Brain microvascular endothelial cell (primary cell): Measurements from ENCODE around the gene PAX4.
A peak's percentile ranks its signal among the peaks of the same experiment; 100 is the strongest.

Source experiments
- DNase-seq: peaks from one replicate; pipeline ENCODE4 v3.0.0-alpha.2; 2020
- H3K27ac ChIP-seq: fragments of 250-450 bp; sonication (Bioruptor Pico); 2 replicates; pipeline ENCODE4 v1.5.1; 2020; ENCODE audit warnings: mild to moderate bottlenecking, moderate library complexity
- H3K27me3 ChIP-seq: fragments of 250-450 bp; sonication (Bioruptor Pico); replicated peaks from 2 replicates; pipeline ENCODE4 v1.5.1; 2020; ENCODE audit warnings: mild to moderate bottlenecking
- H3K36me3 ChIP-seq: fragments of 250-450 bp; sonication (Bioruptor Pico); replicated peaks from 2 replicates; pipeline ENCODE4 v1.5.1; 2020; ENCODE audit warnings: mild to moderate bottlenecking
- H3K4me3 ChIP-seq: 2 replicates; pipeline ENCODE4 v1.5.1; 2011; ENCODE audit warnings: low read depth, mild to moderate bottlenecking, control low read depth, low read length, moderate library complexity
- in situ Hi-C: cut with HindIII; loops from 2 replicates; pipeline ENCODE4 v1.10.0; 2017; ENCODE audit warnings: low sequenced_read_pairs, low pct_ligation_motif_present
- TF ChIP-seq, protein P1 (sequence below): IDR thresholded peaks from 2 replicates; pipeline ENCODE4 v1.5.1; 2011; ENCODE audit warnings: low read depth, mild to moderate bottlenecking, moderate library complexity, low read length, control low read depth, inconsistent platforms; ENCODE audit errors: missing control alignments

PAX4 gene

DNA sequence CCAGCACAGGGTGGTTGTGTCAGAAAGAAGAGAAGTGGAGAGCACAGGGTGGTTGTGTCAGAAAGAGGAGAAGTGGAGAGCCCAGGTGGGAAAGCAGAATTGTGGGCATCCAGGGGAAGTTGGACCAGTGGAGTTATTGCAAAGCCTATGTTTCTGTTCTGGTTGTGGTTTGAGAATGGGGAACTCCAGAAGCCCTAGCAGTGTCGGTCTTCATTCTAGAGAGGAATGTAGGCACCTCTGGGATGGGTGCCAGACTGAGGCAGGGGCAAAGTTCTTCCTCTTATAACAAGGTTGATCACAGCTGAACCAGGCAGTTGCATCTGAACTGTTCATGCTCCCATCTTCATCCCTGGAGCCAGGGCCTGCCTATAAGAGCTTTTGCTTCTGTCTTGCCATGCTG lies 23.5 kb downstream of the PAX4 start:
- Histone ChIP-seq H3K4me3 (no peak overlapping the region), H3K27me3 (no peaks in the 10 kb centered on the region), H3K27ac (no peak overlapping the region), H3K36me3 (peaks cover 12% of the 10 kb centered on the region)
- TF ChIP-seq, protein P1, sequence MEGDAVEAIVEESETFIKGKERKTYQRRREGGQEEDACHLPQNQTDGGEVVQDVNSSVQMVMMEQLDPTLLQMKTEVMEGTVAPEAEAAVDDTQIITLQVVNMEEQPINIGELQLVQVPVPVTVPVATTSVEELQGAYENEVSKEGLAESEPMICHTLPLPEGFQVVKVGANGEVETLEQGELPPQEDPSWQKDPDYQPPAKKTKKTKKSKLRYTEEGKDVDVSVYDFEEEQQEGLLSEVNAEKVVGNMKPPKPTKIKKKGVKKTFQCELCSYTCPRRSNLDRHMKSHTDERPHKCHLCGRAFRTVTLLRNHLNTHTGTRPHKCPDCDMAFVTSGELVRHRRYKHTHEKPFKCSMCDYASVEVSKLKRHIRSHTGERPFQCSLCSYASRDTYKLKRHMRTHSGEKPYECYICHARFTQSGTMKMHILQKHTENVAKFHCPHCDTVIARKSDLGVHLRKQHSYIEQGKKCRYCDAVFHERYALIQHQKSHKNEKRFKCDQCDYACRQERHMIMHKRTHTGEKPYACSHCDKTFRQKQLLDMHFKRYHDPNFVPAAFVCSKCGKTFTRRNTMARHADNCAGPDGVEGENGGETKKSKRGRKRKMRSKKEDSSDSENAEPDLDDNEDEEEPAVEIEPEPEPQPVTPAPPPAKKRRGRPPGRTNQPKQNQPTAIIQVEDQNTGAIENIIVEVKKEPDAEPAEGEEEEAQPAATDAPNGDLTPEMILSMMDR = no peak
- in situ Hi-C loops = no loop called here
- no peak for DNase-seq

DNA sequence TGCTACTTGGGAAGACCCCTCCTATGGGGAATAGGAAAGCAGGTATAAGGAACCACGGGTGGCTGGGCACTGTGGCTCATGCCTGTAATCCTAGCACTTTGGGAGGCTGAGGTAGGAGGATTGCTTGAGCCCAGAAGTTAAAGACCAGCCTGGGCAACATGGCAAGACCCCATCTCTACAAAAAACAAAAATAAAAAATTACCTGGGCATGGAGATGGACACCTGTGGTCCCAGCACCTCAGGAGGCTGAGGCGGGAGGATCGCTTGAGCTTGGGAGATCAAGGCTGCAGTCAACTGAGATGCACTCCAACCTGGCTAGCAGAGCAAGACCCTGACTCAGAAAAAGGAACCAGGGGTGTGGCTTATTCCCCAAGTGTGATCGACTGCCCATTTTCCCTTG lies 25.4 kb downstream of the PAX4 start:
- Histone ChIP-seq H3K4me3 (no peak overlapping the region), H3K36me3 (peaks cover 12% of the 10 kb centered on the region), H3K27me3 (no peaks in the 10 kb centered on the region), H3K27ac (no peak overlapping the region)
- in situ Hi-C loops = no loop called here
- no peak for DNase-seq
- TF ChIP-seq, protein P1 = no peak

DNA sequence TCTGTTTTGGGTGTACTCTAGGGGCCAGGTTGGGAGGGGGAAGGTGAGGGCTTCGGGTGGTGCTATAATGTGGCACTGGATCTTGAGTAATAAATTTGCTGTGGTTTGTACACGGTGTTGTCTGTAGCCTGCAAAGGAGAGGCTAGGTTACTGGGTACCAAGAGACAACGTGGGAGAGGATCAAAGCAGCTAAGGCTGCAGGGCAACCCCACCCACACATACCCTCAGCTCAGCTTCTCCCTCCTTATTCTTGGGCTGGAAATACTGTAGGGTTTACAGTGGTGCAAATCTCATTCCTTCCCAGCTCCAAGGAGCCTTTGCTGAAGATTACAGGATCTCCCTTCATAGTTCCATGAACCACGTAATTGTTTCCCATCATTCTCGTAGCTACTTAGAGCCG lies 26.4 kb downstream of the PAX4 start:
- Histone ChIP-seq H3K4me3 (no peak overlapping the region), H3K27me3 (no peaks in the 10 kb centered on the region), H3K36me3 (peaks cover 12% of the 10 kb centered on the region), H3K27ac (no peak overlapping the region)
- DNase-seq = no peak
- TF ChIP-seq, protein P1 = no peak
- in situ Hi-C loops = no loop called here

DNA sequence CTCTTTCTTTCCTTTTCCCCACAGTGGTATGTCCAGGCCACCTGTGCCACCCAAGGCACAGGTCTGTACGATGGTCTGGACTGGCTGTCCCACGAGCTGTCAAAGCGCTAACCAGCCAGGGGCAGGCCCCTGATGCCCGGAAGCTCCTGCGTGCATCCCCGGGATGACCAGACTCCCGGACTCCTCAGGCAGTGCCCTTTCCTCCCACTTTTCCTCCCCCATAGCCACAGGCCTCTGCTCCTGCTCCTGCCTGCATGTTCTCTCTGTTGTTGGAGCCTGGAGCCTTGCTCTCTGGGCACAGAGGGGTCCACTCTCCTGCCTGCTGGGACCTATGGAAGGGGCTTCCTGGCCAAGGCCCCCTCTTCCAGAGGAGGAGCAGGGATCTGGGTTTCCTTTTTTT lies 26.8 kb downstream of the PAX4 start:
- no peak for DNase-seq
- Histone ChIP-seq H3K36me3 (peaks cover 12% of the 10 kb centered on the region), H3K4me3 (no peak overlapping the region), H3K27ac (no peak overlapping the region), H3K27me3 (no peaks in the 10 kb centered on the region)
- in situ Hi-C loops = no loop called here
- TF ChIP-seq, protein P1 = no peak

DNA sequence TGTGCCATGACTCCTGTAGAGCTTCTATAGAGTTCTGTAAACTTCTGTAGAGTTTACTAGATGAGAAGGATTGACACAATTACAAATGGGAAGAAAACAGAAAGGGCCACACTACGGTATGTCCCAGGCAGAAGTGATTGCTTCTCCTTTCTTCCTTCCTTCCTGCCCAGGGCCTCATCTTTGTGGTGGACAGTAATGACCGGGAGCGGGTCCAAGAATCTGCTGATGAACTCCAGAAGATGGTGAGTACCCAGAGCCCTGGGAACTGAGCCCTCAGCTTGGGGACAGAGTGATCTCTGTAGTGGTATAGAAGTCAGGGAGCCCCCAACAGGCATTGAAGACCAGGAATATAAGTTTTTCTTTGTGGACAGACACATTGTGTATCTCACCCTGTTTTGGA lies 28.0 kb downstream of the PAX4 start:
- in situ Hi-C loops = no loop called here
- no peak for DNase-seq
- Histone ChIP-seq H3K4me3 (no peak overlapping the region), H3K36me3 (peaks cover 12% of the 10 kb centered on the region), H3K27me3 (no peaks in the 10 kb centered on the region), H3K27ac (no peak overlapping the region)
- TF ChIP-seq, protein P1 = no peak

DNA sequence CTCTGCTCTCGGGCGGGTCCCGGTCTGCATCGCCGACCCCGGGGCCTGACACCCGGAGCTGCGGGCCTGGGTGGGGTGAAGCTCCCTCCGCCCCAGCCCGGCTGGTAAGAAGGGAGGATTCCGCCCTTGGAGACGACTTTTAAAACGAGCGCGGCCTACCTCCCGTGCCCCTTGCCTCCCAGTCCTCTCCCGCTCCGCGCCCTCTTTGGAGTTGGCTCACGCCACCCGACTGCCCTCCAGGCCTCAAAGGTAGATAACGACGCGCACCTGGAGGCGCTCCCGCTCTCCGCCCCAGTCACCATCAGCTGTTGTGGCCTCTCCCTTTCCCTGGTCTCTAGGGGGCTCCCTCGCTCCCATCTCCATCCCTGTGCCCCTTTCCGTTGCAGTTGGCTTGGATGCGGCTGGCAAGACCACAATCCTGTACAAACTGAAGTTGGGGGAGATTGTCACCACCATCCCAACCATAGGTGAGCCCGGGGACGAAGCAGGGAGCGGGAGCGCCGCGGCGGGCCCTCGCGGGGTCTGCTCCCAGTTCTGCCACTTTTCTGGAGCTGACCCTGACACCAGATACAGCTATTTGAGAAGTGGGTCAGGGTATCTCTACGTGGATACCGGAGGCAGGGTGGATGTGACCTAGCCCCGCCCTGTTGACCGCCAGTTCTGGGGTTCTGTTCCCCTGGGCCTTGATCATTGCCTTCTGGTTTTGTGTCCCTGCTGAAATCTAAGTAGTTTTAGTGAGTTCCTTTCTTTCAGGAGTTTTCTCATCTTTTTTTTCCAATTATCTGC lies 29.1 kb downstream of the PAX4 start:
- Histone ChIP-seq H3K4me3 (peak overlapping the region; percentile 89), H3K27me3 (no peaks in the 10 kb centered on the region), H3K27ac (peak overlapping the region; percentile 50), H3K36me3 (peaks cover 12% of the 10 kb centered on the region)
- DNase-seq = peak; percentile 22
- in situ Hi-C loops = no loop called here
- TF ChIP-seq, protein P1 = peak; percentile 82
